GM19023 (cell line): ENCODE measurements around the gene RBFOX2.
"Not testable (repeated sequence)": the region's sequence is repeated elsewhere in the genome, so short reads cannot be mapped to it uniquely, and the experiment has no call there.

Source experiments
- ATAC-seq: cut with Tn5 transposase; IDR thresholded peaks from one replicate; pipeline ENCODE4 v1.9.1; 2021; ENCODE audit warnings: mild to moderate bottlenecking, moderate library complexity; ENCODE audit not compliant: unreplicated experiment

RBFOX2 gene

DNA sequence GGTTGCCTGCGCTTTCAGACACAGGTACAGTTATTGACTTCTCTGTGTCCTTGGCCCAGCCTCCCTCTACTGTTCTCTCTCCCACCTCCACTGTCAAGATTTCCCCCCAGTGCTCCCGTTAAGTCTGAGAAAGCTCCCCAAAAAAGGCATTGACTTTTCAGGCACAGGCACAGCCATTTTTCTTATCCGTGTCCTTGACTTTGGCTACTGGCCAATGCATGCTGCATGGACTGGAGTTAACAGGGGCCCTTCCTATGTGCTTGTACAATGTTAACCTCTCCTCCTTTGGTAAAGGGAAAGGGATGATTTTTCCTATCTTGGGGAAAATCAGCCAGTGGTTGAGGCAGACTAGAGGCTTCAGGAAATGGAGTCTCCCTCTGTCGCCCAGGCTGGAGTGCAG is 306.7 kb downstream of the RBFOX2 start:
- no peak for ATAC-seq

DNA sequence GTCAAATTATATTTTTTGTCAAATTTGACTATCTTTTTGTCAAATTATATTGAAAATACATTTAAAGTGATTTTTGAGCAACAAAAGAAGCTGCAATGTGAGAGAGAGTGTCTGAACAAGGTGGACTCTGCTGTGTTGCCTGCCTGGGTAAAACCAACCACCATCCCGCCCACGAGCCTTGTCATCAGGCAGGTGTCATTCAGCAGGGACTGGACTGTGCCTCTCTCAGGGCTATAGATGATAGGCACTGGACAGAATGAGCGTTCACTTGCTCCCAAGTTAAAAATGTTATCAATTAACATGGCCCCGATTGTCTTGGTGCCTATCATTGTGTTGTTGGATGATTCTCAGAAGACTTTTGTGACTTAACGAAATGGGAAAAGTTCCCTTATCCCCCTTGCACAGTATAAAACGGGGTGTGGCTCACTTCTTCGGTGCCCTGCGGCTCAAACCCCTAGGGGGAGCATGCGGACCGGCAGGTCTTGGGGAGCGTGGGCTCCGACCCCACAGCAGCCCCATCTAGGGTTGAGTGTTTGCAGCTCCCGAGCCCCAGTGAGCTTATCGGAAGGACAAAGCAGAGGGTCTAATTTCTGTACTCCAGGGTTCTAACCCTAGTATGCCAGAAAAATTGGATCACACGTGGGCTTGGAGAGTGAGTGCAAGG is 309.3 kb downstream of the RBFOX2 start:
- no peak for ATAC-seq

GRCh38 chr22:35717572-35717971 is 311.1 kb downstream of the RBFOX2 start, which contains the start of gene APOL5:
Gene APOL5 (plus strand): TSS chr22:35717872. CDS start chr22:35717872, 0 bp downstream.
- ATAC-seq = no peak

- no peak for ATAC-seq
Measured at GRCh38 chr22:35712672-35713071, 316.0 kb downstream of the RBFOX2 start.

DNA sequence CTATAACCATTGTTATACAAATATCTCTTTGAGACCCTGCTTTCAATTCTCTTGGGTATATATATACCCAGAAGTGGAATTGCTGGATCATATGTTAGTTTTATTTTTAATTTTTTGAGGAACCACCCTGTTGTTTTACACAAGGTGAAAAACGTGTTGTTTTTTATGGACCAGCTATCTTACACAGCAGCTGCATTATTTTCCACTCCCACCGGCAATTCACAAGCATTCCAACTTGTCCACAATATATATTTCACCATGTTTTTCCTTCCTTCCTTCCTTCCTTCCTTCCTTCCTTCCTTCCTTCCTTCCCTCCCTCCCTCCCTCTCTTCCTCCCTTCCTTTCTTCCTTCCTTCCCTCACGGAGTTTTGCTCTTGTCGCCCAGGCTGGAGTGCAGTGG is 317.3 kb downstream of the RBFOX2 start:
- ATAC-seq = no peak

DNA sequence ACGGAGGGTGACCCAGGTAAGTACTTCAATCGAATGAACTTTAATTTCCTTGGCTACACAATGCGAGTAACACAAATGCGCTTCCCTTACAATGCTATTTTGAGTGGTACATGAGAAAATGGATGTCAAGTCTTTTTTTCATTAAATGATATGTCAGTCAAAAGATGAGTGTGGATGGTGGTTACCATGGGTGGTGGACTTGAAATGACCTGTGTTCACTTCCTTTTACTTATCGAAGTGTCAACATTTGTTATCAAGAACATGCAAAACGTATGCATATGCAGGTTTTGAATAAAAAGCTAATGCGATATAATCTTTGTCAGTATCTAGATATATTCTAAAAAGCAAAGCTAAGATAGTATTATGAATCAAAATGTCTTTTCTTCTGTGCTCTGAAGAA is 319.7 kb downstream of the RBFOX2 start:
- ATAC-seq = no peak

GRCh38 chr22:35708453-35708852 is 320.2 kb downstream of the RBFOX2 start:
- no peak for ATAC-seq

DNA sequence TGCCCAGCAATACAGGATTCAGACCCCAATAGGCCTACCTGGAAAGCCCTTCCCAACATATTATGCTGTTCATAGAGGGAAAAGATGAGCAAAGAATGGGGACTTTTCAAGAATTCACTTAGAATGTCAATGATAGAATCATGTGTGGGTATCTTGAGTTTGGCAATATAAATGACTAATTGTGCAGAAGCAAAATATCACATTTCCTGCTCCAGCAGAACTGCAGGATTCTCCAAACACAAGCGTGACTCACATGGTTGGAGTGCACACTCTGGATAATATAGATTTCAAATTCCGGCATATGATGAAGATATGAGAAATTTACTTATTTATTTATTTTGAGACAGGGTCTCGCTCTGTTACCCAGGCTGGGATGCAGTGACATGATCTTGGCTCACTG is 323.5 kb downstream of the RBFOX2 start:
- no peak for ATAC-seq

- no peak for ATAC-seq
Measured at GRCh38 chr22:35703861-35704584, 324.6 kb downstream of the RBFOX2 start.

GRCh38 chr22:35699852-35700251 is 328.8 kb downstream of the RBFOX2 start:
- ATAC-seq = not testable (repeated sequence)

DNA sequence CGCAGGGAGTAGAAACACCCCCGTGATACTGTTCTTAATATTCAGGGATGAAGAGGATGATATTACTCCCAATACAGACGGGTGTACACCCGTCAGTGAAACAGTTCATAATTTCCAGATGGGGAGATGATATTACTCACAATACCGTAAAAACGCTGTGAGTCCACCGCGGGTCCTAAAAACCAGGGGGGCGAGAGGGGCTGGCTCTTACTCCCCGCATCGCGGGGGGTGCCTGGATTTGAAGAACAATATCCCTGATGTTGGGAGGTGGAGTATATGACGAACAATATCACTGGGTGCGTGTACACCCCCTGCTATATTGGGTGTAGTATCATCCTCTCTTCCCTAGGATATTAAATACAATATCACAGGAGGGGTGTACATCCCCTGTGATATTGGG is 331.5 kb downstream of the RBFOX2 start:
- ATAC-seq = no peak

- no peak for ATAC-seq
Measured at GRCh38 chr22:35695202-35695601, 333.4 kb downstream of the RBFOX2 start.

GRCh38 chr22:35690001-35690400 is 338.6 kb downstream of the RBFOX2 start:
- no peak for ATAC-seq

DNA sequence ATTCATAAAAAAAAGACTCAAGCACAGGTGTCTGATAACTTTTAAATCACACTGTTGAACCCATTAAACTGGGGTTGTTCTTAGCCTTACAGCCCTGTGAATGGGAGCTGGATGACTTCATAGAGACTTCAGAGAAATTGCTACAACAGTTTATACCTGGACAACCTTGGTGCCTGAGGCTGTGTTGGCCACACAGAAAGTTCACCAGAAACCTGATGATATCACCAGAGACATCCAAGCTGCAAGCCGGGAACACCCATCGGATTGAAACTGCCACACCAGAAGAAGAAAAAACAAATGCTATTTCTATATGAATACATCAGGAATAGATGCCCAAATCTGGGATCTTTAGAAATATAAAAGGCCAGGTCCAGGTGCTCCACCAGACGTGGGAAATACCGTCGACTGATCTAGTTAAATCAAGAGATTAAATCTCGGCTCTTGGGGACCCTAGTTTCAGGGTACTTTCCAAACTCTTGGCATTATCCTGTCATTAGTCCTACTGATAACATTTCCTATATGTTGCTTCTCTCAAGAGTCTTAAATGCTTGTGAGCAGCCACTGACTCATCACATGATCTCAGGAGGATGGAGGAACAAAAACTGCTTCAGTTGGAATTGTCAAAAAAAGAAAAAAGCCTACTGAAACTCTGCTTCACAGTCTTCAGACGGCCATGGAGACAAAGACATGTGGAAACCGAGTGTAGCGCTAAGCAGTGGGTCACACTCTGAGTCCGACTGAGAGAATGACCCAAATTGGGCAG is 339.5 kb downstream of the RBFOX2 start:
- ATAC-seq = no peak
